ENCODE data around the gene LZTS3. TPM values are rescaled to one million over a fixed set of nuclear protein-coding genes. Genes with fewer than 3 reads are reported as not detected.

Gene LZTS3
- total RNA-seq, 3 donors from 2014 or later (not counting 1 experiment from before 2014, with no cell fraction given): 3.1 to 4.6 (median 3.3) TPM

- Mint-ChIP-seq H3K4me3 (no peak overlapping the region), H3K27ac (no peak overlapping the region), H3K27me3 (ENCODE audit: low read depth in 2 of 2) (peaks cover 10 to 25% of the 10 kb centered on the region in 2 donors), H3K9me3 (no peaks in the 10 kb centered on the region), H3K4me1 (peaks cover 8% of the 10 kb centered on the region in 2 donors), H3K36me3 (no peaks in the 10 kb centered on the region)
- Histone ChIP-seq H3K4me3 (ENCODE audit: low read length) (no peak overlapping the region), H3K27ac (ENCODE audit: low read length) (no peak overlapping the region), H3K36me3 (ENCODE audit: control insufficient read depth, insufficient read depth, low read length) (no peaks in the 10 kb centered on the region), H3K27me3 (ENCODE audit: control insufficient read depth, insufficient read depth, low read length) (peaks cover 8% of the 10 kb centered on the region), H3K4me1 (ENCODE audit: control insufficient read depth, insufficient read depth, low read length) (peaks cover 7% of the 10 kb centered on the region), H3K9me3 (ENCODE audit: control insufficient read depth, insufficient read depth, low read length) (no peaks in the 10 kb centered on the region)
- 88% methylated on average over 32 of the region's 32 CpGs for WGBS (ENCODE audit: insufficient coverage)
- DNase-seq (no peak), ATAC-seq (no peak)
- no peak for TF ChIP-seq CTCF (IDR thresholded peaks at IDR 0.05)
- intact Hi-C loops (cut with micrococcal nuclease): no loop called here
These were observed 9.1 kb downstream of the LZTS3 start for GRCh38 chr20:3164043-3164762.

- Histone ChIP-seq H3K4me3 (ENCODE audit: low read length) (no peak overlapping the region), H3K4me1 (ENCODE audit: control insufficient read depth, insufficient read depth, low read length) (peaks cover 15% of the 10 kb centered on the region), H3K27ac (ENCODE audit: low read length) (no peak overlapping the region), H3K27me3 (ENCODE audit: control insufficient read depth, insufficient read depth, low read length) (peaks cover 8% of the 10 kb centered on the region), H3K9me3 (ENCODE audit: control insufficient read depth, insufficient read depth, low read length) (no peaks in the 10 kb centered on the region), H3K36me3 (ENCODE audit: control insufficient read depth, insufficient read depth, low read length) (no peaks in the 10 kb centered on the region)
- Mint-ChIP-seq H3K27me3 (ENCODE audit: low read depth in 2 of 2) (peaks cover 1 to 16% of the 10 kb centered on the region in 2 donors), H3K4me1 (peaks cover 16 to 17% of the 10 kb centered on the region in 2 donors), H3K9me3 (no peaks in the 10 kb centered on the region), H3K36me3 (no peaks in the 10 kb centered on the region), H3K27ac (no peak overlapping the region), H3K4me3 (no peak overlapping the region)
- DNase-seq (no peak), ATAC-seq (no peak)
- 92% methylated on average over 12 of the region's 14 CpGs for whole genome bisulfite sequencing (ENCODE audit: insufficient coverage)
- intact Hi-C loops (cut with micrococcal nuclease): no loop called here
- TF ChIP-seq CTCF (IDR thresholded peaks at IDR 0.05): no peak
These were observed 10.0 kb downstream of the LZTS3 start for GRCh38 chr20:3163099-3164042.

GRCh38 chr20:3162080-3162611, 11.2 kb downstream of the LZTS3 start:
- Histone ChIP-seq H3K27me3 (ENCODE audit: control insufficient read depth, insufficient read depth, low read length) (peaks cover 3% of the 10 kb centered on the region), H3K36me3 (ENCODE audit: control insufficient read depth, insufficient read depth, low read length) (no peaks in the 10 kb centered on the region), H3K4me3 (ENCODE audit: low read length) (no peak overlapping the region), H3K4me1 (ENCODE audit: control insufficient read depth, insufficient read depth, low read length) (peaks cover 23% of the 10 kb centered on the region), H3K27ac (ENCODE audit: low read length) (no peak overlapping the region), H3K9me3 (ENCODE audit: control insufficient read depth, insufficient read depth, low read length) (no peaks in the 10 kb centered on the region)
- intact Hi-C loops (cut with micrococcal nuclease): no loop called here
- Mint-ChIP-seq H3K4me1 (peaks cover 27 to 28% of the 10 kb centered on the region in 2 donors), H3K4me3 (peak overlapping the region; percentile 13), H3K36me3 (no peaks in the 10 kb centered on the region), H3K9me3 (no peaks in the 10 kb centered on the region), H3K27ac (no peak overlapping the region), H3K27me3 (ENCODE audit: low read depth in 2 of 2) (peaks cover 0 to 11% of the 10 kb centered on the region in 2 donors)
- no peak for ATAC-seq
- 82% methylated on average over 11 of the region's 11 CpGs for WGBS (ENCODE audit: insufficient coverage)
- DNase-seq: no peak
- TF ChIP-seq CTCF (IDR thresholded peaks at IDR 0.05): no peak
